Measurements from ENCODE around the gene SPEM3.
"Not testable (repeated sequence)": the region's sequence is repeated elsewhere in the genome, so short reads cannot be mapped to it uniquely, and the experiment has no call there.

SPEM3 gene

DNA sequence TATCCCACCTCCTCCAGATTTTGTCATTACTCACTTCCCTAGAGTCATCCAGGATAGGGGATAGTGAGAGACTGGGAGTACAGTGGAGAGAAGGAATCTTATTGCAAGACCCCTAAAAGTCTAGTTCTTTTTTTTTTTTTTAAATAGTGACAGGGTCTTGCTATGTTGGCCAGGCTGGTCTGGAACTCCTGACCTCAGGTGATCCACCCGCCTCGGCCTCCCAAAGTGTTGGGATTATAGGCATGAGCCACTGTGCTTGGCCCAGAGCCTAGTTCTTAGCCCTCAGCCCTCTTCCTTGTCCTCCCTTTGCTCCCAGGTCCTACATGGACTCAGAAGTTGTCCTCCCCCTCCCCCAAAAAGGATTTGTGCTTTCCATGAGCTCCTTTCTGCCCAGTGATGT is 13.5 kb downstream of the SPEM3 start:
- DNase-seq (ENCODE audit: low read depth in 2 of 2), result no peak

DNA sequence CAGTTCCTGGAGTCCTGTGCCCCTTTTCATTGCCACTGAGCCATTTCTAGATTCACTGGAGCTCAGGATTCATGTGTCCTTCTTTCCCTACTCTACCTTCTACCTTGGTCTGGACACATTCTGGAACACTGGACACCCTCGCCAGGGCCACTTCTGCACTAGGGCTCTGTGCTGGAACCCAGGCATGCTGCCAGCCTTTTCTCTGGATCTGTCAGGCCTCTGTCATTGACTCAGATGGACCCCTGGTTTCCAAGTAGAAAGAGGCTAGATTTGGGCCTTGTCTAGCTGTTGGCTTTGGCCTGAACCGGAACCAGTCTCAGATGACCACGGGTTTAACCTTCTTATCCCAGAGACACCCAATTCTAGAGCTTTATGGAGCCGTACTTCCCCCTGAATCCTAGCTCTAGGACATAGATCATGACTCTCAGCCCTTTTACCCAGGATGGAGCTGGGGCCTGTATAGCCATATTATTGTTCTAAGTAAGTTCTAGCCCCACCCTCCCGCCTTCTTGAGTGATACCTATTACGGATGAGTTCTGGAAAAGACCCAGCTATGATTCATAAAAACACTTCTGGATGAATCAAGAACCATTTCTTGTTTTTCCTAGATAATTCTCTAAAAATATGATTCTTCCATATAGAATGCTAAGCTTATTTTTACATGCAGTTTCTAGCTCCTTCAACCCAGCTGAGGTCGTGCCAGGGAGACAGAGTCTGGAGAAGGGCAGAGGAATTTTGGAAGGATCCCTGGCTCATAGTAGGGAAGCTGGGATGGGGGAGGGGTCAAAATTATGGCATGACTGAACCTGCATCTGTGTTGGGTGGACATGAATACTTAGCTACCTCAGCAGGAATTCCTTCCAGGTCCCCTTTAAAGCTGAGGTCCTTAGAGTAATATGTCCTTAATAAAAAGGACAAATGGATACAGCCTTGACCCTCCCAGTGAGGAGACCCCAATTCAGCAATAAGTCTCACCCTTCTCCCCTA is 15.1 kb downstream of the SPEM3 start:
- DNase-seq (ENCODE audit: low read depth in 2 of 2), result no peak

DNA sequence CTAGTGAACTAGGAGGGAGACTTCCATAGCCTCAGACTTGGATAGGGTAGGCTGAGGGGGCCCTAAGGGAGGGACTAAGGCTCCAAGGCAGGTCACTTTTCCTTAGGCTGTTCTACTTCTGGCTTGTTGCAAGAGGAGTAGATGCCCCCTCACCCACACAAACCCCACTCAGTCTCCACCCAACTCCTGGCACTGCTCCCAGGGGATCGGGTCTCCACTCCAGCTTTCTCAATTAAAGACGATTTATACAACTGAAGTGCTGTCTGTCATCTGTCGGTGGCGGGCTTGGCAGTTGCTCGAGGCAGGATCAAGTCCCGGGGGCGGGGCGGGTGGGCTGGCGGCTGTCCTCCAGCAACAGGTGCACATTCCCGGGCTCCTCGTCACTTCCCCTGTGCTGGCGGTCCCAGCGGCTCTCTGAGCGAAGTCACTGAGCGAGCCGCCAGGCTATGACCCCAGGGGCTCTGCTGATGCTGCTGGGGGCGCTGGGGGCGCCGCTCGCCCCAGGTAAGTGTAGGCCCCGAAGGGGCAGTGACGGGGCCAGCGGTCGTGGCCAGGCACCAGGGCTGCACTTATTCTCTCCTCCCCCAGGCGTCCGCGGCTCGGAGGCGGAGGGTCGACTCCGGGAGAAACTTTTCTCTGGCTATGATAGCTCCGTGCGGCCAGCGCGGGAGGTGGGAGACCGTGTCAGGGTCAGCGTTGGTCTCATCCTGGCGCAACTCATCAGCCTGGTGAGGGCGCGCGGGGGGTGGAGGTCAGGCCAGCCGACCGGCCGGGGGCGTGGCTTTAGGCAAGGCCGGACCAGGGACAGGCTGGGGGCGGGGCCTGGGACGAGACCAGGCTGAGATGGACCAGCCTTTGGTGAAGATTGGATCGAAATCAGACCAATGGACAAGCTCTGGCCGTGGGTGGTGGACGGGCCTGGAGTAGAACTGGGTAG is 16.3 kb downstream of the SPEM3 start, which contains the start of gene CHRNB1:
CHRNB1 (plus strand) TSS at position 380 of the 937 bp plus-strand sequence; CDS start at position 447, 67 bp downstream.
- DNase-seq (ENCODE audit: low read depth in 2 of 2), result no peak

DNA sequence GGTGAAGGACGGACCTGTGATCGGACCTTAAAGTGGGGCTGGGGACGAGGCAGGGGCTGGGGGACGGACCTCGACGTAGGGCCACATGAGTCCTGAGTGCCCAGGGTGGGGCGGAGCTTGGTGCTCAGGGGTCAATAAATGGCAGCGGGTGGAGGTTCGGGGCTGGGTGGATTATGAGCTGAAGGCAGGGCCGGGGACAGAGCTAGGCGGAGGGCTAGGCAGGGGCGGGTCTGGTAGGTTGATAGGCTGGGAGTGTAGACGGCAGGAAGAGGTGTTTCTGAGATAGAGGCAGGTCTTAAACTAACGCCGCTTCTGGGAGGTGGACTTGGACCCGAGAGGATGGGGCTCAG is 16.9 kb downstream of the SPEM3 start:
- DNase-seq (ENCODE audit: low read depth in 2 of 2), result no peak

GRCh38 chr17:7448461-7448860 is 19.8 kb downstream of the SPEM3 start:
- no peak for DNase-seq (ENCODE audit: low read depth in 2 of 2)

DNA sequence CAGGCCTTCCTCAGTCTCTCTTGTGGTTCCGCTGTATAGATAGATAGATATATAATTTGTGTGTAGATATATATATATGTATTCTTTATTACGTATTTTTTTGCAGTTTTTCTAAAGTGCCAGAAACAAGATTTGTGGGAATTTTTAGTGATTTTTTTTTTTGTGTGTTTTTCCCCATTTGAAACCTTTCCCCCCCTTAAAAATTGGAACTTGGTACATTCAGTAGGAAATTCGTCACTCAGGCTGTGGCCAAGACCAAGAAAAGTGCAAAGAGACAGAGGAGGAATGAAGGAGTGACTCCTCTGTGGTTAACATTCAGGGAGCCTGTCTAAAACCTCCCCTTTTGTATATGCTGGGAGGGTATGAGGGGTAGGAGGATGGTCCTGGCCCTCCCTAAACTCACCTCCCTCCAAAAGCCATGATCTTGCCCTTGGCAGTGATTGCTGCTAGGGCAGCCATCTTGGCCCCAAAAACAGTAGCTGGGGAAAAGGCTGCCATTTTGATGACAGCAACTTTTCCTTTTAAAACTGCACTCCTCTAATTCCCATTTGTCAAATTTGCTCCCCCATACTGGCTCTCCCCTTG is 31.4 kb downstream of the SPEM3 start:
- no peak for DNase-seq (ENCODE audit: low read depth in 2 of 2)

DNA sequence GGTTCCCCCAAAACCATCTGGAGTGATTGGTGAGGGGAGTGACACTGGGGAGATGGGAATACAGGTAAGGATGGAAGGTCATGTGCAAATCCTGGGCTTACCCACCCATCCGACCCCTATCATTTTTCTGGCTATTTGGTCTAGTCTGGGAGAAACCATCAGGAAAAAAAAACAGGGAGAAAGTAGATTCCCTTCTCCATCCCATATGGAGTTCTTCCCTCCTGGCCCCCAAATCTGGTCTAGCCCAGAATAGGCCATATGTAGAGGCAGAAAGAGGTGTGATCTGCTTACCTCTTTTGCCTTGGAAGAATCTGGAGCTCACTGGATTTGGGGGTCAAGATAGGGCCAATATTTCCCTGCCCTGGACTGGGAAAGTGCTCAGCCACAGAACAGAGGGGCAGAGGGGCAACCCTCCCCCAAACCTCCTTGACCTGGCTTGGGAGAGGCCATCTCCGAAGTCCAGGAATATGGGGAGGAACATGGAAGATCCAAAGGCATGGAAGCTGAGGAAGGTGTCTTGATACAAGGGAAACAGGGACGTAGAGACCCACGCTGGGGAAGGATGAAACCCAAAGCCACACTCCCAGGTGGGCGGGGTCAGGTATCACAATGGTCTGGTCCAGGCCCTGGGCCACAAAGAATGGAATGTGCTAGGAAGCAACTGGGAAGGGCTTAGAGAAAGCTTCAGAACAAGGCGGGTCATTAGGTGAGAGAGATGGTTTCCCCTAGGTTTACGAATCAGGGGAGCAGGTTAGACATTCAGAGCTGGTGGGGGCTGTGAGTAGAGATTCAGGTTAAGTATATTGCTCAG is 32.4 kb downstream of the SPEM3 start:
- no peak for DNase-seq (ENCODE audit: low read depth in 2 of 2)

- DNase-seq (ENCODE audit: low read depth in 2 of 2), result no peak
Observed at GRCh38 chr17:7462474-7463371, 34.1 kb downstream of the SPEM3 start.

- DNase-seq (ENCODE audit: low read depth in 2 of 2), result no peak
Observed at GRCh38 chr17:7463372-7463846, 34.8 kb downstream of the SPEM3 start.

DNA sequence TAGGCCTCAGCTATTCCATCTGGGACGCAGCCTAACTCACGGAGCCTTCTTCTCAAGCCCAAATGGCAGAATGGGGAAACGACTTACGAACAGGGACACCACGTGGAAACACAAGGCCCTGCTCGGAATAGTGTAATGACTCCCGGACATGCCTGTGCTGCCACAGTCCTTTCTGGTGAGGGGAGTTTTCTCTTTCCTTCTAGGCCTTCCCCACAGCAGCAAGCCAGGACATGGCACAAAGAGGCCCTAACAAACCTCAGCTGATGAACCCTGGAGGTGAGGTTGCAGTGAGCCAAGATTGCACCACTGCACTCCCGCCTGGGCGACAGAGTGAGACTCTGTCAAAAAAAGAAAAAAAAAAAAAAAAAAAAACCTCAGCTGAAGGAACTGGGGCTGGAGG is 35.4 kb downstream of the SPEM3 start:
- DNase-seq (ENCODE audit: low read depth in 2 of 2), result no peak

- no peak for DNase-seq (ENCODE audit: low read depth in 2 of 2)
Observed at GRCh38 chr17:7465597-7466275, 37.1 kb downstream of the SPEM3 start.

DNA sequence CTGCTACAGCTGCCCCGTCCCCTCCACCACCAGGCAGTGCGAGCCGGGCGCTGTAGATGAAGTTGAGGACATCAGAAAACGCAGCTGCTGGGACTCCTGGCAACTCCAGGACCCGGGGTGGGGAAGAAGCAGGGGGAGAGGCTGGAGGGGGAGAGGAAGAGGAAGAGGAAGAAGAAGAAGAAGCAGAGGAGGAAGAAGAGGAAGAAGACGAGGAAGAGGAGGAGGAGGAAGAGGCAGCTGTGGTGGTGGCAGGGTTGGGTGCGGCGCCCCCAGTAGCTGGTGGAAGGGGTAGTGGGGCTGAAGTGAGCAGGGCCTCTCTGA is 37.6 kb downstream of the SPEM3 start:
- no peak for DNase-seq (ENCODE audit: low read depth in 2 of 2)

- no peak for DNase-seq (ENCODE audit: low read depth in 2 of 2)
Observed at GRCh38 chr17:7466639-7467341, 38.1 kb downstream of the SPEM3 start.

- no peak for DNase-seq (ENCODE audit: low read depth in 2 of 2)
Observed at GRCh38 chr17:7467498-7467897, 38.8 kb downstream of the SPEM3 start.

- DNase-seq (ENCODE audit: low read depth in 2 of 2), result no peak
Observed at GRCh38 chr17:7468290-7468689, 39.6 kb downstream of the SPEM3 start.

GRCh38 chr17:7468804-7469389 is 40.2 kb downstream of the SPEM3 start:
- no peak for DNase-seq (ENCODE audit: low read depth in 2 of 2)

DNA sequence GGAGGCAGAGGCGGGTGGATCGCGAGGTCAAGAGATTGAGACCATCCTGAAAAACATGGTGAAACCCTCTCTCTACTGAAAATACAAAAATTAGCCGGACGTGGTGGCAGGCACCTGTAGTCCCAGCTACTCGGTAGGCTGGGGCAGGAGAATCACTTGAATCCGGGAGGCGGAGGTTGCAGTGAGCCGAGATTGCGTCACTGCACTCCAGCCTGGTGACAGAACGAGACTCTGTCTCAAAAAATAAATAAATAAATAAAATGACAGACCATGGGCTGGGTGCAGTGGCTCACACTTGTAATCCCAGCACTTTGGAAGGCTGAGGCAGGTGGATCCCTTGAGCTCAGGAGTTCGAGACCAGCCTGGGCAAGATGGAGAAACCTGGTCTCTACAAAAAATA is 41.2 kb downstream of the SPEM3 start:
- not testable (repeated sequence) for DNase-seq (ENCODE audit: low read depth in 2 of 2)

DNA sequence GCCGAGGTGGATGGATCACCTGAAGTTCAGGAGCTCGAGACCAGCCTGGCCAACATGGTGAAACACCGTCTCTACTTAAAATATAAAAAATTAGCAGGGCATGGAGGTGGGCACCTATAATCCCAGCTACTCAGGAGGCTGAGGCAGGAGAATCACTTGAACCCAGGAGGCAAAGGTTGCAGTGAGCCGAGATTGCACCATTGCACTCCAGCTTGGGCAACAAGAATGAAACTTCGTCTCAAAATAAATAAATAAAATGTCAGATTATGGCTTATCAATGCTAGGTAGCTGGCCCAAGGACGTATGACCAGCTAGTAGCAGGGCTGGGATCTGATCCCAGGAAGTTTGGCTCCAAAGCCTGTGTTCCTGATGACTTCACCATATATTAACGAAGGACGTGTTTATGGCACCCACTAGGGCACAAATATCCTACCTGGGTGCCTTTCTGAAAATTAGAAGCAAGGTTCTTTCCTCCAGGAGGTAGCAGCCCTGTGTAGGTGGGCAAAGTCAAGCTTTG is 41.9 kb downstream of the SPEM3 start:
- DNase-seq (ENCODE audit: low read depth in 2 of 2), result not testable (repeated sequence)
